GM21367 (cell line): ENCODE measurements around the gene COL18A1.
"Not testable (repeated sequence)": the region's sequence is repeated elsewhere in the genome, so short reads cannot be mapped to it uniquely, and the experiment has no call there.

Source experiments
- ATAC-seq: cut with Tn5 transposase; IDR thresholded peaks from one replicate; pipeline ENCODE4 v1.9.1; 2021; ENCODE audit not compliant: unreplicated experiment

Gene COL18A1

DNA sequence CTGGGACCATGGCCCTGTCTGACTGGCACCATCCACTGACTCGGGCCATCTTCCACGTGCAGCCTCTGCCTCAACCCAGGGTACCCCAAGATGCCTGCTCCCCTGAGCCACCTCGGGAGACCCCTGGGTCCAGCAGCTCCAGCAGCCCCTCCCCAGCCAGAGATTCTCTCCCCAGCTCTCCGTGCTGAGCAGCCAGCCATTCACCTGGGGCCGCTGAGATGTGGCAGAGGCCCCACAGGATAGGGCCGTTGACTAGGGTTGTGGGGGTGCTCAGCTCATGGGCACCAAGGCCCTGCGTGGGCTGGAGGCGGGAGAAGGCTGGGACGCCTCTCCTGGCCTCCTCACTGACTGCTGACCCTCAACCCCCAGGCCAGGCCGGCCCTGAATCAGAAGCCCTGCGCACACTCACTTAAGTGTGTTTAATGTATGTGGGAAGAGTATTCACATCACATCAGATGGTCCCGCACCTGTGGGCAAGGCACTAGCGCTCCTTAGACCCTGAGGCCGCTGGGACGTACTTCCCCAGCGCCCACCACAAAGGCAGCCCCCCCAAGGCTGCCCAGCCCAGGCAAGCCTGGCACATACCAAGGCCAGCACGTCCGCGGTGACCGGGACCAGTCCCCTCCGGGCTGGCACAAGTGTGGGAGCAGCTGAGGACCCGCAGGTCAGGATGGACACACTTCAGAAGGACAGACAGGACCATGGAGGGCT, 109.5 kb downstream of the COL18A1 start:
- ATAC-seq = no peak

DNA sequence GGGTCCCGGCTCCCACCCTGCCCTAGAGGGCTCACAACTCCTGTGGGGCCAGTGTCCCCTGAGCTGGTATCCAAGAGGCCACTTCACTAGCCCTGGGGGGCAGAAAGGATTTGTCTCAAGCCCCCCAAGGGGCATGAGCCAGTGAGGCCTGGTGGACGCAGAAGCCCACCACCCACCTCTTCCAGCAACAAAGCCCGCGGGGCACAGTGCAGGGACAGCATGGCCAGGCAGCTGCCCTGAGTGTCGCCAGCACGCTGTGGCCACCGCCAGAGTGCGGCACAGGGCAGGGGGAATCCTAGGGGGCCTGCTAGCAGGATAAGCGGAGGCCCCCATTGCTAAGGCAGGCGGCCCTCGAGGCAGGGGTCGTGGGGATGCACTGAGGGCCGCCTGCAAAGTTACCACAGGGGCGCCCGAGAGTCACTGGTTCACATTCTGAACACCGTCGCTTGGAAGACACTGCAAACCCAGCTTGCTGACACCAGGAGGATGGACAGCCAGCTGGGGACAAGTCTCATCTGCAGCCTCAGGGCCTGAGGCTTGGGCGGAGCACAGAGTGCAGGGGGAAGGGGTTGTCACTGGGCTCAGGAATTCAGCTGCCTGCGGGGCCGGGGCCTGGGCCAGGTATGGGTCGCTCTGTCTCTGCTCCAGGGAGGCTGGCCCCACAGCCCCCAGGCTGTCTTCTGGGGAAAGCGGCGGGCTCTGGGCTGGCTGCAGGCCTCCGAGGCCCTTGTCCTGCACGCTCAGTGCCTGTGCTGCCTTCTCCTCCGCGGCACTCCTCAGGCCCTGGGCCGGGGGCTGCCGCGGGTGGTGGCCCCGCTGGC, 110.5 kb downstream of the COL18A1 start:
- ATAC-seq = no peak

DNA sequence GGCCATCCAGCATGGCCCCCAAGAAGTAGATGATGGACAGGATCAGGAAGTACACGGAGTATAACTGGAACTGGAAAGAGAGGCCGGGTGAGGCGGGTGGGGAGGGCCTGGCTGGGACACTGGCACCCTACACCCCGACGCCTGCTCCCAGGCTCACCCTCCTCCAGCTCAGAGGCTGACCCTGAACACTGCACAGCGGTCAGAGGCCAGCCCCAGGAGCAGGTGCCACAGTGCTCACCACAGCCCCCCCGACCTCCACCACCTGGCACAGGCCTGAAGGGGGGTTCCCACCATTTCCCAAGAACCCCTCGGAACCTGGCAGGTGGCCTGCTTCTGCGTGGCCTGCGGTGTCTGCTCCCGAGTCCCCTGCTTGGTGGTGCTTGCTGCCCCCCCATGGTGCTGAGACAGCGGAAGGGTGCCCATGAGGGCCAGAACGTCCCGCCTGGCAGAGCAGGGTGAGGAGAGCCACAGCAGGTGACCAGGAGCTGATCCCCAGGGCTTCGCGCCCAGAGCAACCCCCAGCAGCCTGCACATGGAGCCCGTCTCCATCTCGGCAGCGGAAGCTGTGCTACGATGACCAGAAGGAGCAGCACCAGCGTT, 111.2 kb downstream of the COL18A1 start:
- ATAC-seq = no peak

GRCh38 chr21:45516671-45517151, 111.7 kb downstream of the COL18A1 start:
- ATAC-seq = no peak

- ATAC-seq = no peak
Observed at GRCh38 chr21:45517249-45518065, 112.5 kb downstream of the COL18A1 start.

GRCh38 chr21:45518742-45519141, 113.8 kb downstream of the COL18A1 start:
- no peak for ATAC-seq

- ATAC-seq = no peak
Observed at GRCh38 chr21:45519182-45519581, 114.2 kb downstream of the COL18A1 start.

DNA sequence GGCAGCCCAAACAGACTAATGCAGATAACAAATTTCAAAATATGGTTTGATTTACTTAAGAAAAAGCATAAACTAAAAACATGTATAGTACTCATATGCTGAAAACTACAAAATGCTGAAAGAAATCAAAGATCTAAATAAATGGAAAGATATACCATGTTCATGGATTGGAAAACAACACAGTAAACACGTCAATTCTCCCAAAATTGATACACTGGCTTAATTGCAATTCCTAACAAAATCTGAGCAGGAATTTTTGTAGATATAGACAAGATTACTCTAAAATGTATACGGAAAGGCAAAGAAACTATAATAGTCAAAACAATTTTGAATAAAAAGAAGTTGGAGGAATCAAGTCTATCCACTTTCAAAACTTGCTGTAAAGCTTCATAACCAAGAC, 116.3 kb downstream of the COL18A1 start:
- ATAC-seq = no peak

GRCh38 chr21:45522381-45522780, 117.4 kb downstream of the COL18A1 start:
- no peak for ATAC-seq

GRCh38 chr21:45522986-45523385, 118.0 kb downstream of the COL18A1 start:
- ATAC-seq = no peak

DNA sequence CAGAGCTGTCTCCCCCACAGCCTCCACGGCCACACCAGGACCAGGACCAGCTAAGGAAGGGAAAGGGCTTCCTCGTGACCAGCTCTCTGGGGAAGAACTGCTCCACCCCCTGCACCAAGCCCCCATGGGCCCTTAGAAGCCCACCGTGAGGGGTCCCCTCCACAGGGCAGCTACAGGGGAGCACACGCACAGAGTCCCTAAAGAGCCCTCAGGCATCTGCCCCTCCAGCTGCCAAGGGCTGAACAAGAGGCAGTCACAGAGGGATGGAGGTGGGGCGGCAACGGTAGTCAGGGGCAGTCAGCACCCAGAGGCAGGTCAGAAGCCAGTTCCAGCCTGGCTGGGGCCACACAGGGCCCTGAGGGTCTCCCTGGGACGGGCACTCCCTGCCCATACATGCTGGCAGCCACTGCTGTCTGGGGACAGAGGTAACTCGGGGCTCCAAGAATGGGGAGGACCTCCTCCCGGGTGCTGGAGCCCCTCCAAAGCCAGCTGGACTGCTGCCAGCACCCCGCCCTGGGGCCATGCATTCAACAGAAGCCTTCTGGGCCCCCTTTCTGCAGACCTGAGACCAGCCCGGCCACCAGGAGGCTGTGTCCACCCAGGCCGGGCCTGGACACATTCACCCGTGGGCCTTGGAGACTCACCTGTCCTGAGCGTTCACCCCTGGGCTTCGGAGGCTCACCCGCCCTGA, 118.6 kb downstream of the COL18A1 start:
- no peak for ATAC-seq

GRCh38 chr21:45524756-45525152, 119.8 kb downstream of the COL18A1 start:
- ATAC-seq = no peak

DNA sequence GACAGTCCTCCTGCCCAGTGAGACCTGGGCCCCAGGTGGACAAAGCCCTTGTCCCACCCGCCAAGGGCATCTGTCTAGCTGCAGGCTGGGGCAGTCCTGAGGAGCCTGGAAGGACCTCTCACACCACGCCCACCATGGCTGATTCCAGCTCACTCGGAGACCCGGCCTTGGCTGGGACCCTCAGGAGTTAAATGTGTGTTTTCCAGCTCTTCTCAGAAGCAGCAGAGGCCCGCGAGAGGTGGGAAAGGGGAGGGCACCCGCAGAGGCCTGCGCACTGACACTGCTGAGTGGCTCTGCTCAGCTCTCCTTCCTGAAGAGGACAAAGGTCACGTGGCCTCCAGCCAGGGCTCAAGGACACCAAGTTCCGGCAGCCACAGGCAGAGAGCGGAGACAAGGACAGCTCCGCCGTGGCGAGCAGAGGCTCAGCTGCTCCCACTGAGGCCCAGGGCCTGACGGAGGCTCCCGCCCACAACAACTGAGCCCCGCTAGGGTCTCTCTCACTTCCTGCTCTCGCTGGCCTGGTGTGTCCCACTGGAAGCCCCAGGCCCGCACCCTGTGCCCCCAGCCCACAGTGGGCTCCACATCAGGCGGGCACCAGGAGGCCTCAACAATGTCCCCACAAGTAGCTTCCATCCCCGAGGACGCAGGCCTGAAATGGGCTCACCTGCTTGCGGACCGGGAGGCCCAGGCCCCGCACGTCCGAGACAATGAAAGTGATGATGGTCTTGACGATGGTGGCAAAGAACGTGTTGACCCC, 120.4 kb downstream of the COL18A1 start:
- no peak for ATAC-seq

GRCh38 chr21:45525910-45526306, 120.9 kb downstream of the COL18A1 start:
- ATAC-seq = no peak

- not testable (repeated sequence) for ATAC-seq
Observed at GRCh38 chr21:45527151-45527999, 122.4 kb downstream of the COL18A1 start.

- no peak for ATAC-seq
Observed at GRCh38 chr21:45528028-45528705, 123.2 kb downstream of the COL18A1 start.

DNA sequence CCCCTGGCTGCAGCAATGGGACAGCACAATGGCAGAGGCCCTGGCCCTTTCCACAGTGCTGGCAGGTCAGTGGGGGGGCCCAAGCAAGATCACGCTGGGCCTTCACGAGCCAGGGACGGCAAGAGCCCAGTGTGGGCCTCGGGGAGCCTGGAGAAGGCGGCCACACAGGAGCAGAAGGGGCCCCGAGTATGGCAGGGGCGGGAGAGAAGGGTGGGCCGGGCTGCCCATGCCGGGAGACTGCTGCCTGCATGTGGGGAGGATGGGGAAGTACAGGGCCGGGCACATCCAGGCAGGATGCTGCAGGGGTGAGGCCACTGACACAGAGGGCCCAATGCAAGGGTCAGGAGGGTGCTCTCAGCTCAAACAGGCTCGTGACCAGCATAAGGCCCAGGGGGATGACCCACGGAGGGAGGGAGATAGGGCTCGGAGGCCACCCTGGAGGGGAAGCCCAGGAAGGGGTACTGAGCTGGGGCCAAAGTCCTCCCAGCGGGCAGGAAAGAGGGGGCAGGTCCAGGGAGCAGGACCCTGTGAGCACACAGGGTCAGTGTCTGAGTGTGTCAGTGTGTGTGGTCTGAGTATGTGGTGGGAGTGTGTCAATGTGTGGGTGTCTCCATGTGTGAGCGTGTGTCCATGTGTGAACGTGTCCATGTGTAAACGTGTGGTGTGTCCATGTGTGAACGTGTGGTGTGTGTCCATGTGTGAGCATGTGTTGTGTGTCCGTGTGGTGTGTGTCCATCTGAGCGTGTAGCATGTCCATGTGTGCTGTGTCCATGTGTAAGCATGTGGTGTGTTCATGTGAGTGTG, 124.2 kb downstream of the COL18A1 start:
- no peak for ATAC-seq
